GM15510 (cell line): ENCODE results near the gene GRK3.

Experiments used
- POLR2A ChIP-seq: IDR thresholded peaks from 3 replicates; pipeline ENCODE4 v1.6.1; 2011; ENCODE audit warnings: borderline replicate concordance; ENCODE audit not compliant: insufficient read length; ENCODE audit errors: extremely low read depth

GRK3 gene

DNA sequence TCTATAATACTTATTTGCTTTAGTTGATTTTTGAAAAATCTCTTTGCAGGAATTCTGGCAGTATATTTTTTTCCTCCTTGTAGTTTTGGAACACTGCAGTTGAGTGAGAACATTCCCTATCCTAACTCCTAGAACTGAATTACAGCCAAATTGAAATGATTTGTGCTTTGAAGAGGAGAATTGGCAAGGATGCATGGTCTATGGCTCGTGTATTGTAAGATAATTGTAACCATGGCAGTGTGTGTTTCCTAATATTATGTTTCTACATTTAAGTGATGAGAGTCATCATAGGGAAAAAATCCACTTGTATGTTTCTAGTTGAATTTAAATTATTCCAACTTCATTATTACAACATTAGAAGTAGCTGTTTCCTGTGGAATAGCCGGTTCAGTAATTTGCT lies 96.6 kb downstream of the GRK3 start:
- TF ChIP-seq POLR2A: no peak

DNA sequence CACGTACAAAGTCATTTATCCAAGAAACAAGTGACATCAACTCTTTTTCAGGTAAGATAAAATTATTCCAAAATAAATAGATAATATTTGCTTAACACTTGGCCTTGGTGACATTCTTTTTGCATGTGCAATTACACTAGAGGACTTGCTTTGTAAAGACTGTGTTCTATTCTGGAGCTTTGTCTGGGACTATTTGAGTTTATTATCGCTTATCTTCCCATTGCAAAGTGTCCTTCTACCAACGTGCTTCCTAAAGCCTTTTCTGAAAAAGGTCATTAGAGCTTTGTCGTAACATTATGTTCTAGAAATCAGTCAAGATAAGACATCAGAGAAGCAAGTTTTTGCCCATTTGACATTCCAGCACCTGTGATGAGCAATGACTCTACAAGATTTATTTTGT lies 99.2 kb downstream of the GRK3 start:
- no peak for TF ChIP-seq POLR2A

DNA sequence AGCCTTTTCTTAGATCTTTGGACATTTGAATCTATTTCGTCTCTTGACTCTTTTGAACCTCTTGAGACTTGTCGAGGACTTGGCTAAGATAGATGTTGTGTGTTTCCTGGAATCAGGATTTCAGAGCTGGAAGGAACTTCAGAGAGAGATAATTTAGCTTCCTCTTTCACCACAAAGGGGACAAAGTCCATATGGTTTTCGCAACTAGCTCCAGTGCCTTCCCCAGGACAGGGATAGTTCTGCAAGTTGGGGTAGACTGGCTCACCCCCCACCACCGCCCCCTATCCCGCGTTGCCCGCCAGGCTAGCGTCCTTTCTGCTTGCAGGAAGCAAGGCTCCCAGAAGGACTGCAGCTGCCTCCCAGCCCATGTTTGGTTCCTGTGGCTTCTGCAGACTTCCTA lies 101.8 kb downstream of the GRK3 start:
- TF ChIP-seq POLR2A: no peak

DNA sequence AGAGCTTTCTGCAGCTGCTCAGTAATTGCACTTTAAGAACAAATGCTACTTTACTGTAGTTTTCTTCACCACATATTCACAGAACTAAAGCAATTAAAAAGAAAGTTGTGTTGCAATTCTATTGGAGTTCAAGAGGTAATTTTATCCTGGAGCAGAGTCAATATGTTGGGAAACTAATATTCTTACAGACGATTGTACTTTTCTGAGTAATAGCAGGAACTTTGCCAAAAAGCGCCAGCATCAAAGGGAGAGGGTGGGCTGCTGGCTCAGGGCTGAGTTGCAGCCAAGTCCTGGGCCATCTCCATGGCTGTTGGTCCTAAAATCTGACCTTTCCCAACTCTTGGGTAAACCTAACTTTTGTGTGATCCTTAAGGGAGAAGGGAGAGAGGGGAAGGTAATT lies 104.0 kb downstream of the GRK3 start:
- no peak for TF ChIP-seq POLR2A

DNA sequence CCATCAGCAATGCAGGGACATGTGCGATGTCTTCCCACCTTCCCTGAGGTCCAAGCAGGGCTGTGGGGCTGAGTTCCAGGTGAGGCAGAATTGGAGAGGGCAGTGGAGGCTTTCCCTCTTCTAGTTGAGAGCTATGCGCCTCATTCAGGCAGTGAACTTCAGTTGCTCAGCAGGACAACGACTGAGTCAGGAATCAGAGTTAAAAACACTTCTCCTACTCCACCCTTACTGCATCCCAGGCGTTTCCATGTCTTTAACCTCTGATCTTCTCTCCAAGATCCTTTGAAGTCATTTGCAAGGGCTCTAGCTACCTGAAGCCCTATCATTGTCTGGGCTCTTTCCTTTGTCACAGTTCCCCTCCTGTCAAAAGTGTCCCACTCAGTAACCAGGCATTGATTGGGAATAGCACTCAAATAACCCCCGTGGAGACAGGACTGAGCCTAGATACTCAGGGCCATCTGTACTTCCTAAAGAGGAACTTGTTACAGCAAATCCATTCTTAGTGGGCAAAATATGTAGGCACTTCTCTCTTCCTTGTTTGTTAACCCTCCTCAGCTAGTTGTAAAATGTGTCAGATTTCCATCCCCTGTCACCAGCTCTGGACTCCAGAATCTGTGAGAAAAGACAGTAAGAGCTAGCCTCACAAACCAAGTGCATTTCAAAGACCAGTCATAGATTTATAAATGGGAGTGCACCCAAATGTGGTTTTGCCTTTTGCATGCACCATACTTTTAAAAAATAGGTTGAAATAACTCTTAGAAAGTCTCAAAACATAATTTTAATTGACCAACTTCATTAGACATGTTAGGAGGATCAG lies 105.0 kb downstream of the GRK3 start:
- no peak for TF ChIP-seq POLR2A

DNA sequence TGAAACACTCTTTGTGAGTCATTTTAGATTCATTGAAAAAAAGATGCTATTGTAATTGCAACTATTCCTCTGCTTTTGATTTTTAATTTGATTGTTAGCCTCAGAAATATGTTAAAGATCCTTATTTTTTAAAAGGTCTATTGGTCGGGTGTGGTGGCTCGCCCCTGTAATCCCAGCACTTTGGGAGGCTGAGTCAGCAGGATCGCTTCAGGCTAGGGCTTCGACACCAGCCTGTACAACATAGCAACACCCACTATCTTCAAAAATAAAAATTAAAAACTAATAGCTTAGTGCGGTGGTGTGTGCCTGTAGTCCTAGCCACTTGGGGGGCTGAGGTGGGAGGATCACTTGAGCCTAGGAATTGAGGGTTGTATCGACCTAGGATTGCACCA lies 105.6 kb downstream of the GRK3 start:
- no peak for TF ChIP-seq POLR2A

DNA sequence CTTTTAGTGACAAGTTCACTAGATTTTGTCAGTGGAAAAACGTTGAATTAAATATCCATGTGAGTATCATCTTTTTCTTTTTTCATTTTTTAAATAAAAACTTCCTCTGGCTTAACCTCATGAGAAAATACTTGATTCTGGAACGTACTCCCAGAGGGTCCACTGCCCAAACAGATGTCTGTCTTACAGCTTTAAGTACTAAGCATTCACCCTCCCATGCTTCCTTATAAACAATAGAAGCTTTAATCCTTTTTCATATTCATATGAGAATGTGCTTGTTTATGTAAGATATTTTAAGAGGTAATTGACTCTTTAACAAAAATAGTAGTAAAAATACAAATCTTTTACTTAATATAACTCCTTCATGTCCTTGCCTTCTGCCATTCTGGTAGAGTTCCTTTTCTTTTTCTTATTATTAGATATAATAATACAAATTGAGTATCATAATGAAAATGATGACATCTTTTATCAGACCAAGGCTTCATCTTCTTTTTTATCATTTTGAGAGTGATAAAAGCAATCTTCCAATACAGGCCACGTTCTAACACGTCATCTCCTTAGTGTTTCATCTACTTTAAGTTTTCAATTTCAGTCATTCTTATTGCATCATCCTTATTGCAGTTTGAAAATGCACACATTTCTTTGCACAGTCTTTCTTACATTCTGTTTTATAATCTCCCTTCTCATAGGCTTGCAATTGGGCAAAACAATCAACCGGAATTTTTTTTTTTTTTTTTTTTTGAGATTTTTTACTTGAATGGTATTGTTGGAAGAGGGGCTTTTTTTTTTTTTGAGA lies 108.0 kb downstream of the GRK3 start:
- no peak for TF ChIP-seq POLR2A

DNA sequence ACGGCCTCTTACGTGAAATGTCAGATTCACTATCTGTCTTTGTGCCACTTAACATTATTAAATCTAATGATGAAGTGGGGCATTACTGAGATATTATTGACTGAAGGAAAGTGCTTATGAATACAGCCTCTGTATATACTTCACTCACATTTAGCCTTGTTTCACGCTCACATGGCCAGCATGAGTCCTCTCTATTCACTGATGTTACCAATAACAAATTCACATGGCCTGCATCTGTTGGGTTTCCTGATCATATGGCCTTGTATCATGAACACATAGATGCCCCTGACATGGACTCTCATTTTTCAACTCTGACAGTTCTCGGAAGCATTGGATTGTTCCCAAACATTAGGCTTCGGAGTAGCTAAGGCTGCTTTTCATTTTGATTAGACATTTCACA lies 109.2 kb downstream of the GRK3 start:
- no peak for TF ChIP-seq POLR2A

DNA sequence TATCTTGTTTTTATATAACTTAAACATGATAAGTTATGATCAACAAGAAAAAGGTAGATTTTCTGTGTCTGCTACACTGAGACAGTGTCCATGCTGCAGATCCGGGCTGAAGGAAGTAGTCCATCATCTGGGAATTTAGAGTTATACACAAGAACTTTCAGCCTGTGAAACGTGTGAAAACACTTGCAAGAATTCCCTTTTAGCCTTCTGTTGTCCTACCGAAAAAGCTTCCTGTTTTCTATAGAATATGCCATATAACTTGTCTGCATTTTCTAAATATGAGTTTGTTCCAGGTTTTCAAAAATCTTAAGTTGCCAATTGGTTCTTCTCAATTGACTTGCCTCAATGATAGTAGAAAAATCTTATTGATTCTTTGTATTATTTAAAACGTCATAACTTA lies 113.2 kb downstream of the GRK3 start:
- no peak for TF ChIP-seq POLR2A

DNA sequence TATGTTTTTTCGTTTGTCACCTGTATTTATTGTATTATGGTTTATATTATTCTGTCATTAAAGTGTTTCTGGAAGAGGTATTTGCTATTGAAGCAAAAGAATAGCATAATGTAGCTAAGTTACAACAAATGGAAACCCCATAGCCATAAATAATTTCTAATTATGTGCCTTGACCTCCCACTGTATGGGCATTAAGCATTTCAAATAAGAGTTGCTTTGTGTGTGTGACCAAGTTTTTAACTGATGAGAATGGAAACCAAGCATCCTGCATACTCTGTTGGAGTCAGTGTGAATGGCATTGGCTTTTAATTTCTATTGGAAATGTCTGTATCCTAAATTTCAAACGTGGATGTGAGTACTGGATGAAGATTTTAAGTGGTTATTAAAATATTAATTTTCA lies 115.6 kb downstream of the GRK3 start:
- no peak for TF ChIP-seq POLR2A

DNA sequence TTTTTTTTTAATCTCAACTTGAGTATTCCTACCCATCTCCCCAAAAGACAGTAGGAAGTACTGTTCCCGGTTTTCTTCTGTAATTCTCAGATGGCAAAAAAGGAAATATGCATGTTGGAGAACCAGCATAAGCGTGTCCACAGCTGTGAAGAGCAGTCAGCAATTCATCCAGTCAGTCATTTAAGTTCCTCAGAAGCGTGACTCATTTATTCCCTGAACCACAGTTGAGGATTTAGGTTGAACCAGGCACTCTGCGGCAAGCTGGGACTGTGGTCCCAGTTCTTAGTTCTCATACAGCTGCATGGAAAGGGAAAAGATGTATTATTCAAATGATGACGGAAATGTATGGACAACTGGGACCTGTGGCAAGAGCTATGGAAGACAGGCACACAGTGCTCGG lies 116.5 kb downstream of the GRK3 start:
- no peak for TF ChIP-seq POLR2A

DNA sequence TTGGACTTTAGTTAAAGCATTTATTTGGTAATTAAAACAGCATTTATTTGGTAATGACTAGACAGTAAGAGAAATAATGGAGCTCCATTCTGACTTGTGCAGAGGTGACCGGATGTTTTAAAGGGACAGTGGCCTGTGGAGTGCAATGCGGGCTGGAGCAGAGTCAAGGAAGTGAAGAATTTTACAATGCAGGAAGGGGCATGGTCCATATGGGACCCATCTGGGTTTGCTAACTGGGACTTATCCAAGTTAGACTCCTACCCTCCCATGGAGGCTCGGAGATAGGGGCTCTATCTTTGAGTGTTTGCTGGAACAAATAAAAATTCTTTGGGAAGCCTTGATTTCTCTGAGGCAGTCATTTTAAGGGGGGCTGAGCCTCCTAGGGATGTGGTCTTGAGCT lies 117.6 kb downstream of the GRK3 start:
- no peak for TF ChIP-seq POLR2A

DNA sequence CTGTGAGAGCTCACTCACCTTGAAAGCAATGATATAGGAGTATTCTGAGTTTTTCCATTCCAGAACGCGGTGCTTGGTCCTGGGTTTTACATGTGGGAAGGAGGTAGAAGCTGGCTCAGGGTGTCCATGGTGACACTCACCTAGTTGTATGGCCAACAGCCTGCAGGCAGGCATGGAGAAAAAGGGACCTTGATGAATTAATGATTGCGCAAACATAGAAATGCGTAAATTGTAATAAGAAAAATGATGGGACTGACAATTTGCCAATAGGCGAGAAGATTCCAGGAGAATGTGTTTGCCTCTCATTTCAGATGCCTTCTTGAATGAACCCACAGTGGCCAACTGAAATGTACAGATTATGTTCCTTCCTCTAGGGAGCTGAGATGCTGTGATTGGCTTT lies 124.2 kb downstream of the GRK3 start:
- TF ChIP-seq POLR2A: no peak

DNA sequence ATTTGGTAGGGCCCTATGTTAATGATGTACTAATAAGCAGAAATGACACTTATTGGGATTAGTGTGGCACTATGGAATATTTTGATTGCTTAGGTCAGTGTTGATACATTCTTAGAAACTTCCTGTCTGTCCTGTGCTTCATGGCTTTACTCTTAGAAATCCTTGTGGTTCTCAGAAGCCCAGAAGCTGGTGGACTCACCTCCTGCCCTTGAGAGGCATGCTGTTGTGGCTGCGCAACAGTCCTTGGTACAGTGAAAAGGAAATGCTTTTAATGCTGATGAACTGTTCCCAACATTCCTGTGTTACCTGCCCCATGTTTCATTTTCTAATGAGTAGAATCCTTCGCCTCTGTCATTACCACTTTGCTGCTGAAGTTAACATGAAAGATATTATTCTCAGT lies 125.2 kb downstream of the GRK3 start:
- no peak for TF ChIP-seq POLR2A

DNA sequence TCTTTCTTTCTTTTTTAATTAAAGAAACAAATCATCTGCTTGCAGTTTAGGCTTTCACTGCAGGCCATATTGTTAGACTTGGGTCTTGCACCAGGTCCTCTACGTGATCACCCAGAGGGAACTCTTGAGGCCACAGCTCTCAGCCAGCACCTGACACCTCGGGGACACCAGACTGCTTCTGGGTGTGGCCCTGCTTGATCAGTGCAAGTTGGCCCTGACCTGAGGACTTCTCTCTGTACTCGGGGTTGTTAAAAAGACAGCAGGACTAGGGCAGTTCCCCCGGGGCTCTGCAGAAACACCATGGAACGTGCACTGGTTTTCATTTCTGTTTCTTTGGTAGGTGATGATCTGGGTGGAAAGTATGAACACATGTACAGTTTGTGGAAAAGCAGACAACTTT lies 126.3 kb downstream of the GRK3 start:
- TF ChIP-seq POLR2A: no peak
